ENCODE results near the gene PCYT1A. TPM values are rescaled to one million over a fixed set of nuclear protein-coding genes. Genes with fewer than 3 reads are reported as not detected.
"Not testable (repeated sequence)": the region's sequence is repeated elsewhere in the genome, so short reads cannot be mapped to it uniquely, and the experiment has no call there.

The PCYT1A gene
- total RNA-seq, 2 donors from 2014 or later: 99.7 to 129 TPM

DNA sequence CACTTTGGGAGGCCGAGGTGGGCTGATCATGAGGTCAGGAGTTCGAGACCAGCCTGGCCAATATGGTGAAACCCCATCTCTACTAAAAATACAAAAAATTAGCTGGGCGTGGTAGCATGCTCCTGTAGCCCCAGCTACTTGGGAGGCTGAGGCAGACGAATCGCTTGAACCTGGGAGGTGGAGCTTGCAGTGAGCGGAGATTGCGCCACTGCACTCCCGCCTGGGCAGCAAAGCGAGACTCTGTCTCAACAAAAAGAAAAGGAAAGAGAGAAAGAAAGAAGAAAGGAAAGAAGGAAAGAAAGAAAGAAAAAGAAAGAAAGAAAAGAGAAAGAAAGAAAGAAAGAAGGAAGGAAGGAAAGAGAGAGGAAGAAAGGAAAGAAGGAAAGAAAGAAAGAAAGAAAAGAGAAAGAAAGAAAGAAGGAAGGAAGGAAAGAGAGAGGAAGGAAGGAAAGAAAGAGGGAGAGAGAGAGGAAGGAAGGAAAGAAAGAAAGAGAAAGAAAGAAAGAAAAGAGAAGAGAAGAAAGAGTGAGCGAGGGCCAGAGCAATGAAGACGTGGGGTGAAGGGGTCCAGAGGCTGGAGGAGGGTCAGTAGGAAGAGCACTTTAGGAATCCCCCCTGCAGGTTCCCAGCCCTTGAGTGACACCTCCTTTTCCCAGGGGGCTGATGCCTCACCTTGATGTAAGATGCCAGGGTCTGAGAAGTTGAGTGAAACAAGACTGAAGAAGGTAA lies 77.4 kb downstream of the PCYT1A start:
- not testable (repeated sequence) for H3K4me3 Mint-ChIP-seq; ATAC-seq; H3K27ac Mint-ChIP-seq; H3K36me3 Mint-ChIP-seq; H3K27me3 Mint-ChIP-seq; DNase-seq (ENCODE audit: low spot score); H3K9me3 Mint-ChIP-seq
- peaks cover 4 to 13% of the 10 kb centered on the region in 2 donors for H3K4me1 Mint-ChIP-seq (ENCODE audit: low read depth in 2 of 2)

DNA sequence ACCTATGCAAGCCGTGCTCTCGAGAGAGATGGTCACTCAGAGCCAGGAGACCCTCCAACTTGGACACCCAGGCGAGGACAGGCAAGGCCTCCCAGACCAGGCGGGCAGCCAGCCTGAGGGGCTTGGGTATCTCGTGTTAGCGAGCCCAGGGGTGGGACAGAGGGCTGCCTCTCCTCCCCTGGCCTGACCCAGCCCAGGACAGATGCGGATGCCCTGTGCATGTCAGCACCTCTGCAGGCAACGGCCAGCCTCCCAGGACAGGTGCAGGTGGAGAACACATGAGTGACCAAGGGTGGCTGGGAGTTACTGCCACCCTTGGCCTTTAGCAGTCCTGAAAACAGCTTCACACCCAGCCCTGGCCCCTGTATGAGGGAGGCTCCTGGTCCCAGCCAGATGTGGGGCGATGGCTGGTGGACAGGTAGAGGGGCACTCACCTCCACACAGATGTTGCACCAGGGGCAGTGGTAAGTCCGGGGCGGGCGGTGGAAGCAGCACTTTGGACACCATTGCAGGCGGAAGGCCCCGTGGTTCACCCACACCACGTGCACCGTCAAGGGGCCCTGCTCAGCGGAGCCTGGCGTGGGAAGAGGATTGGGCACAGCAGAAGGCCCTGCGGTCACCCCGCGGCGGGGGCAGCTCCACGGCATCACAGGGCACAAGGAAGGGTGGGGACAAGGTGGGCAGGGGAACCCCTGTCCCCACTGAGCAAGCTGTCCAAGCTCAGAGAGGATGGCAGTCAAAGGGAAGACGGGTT lies 78.4 kb downstream of the PCYT1A start:
- DNase-seq (ENCODE audit: low spot score): no peak
- Mint-ChIP-seq H3K27ac (no peak overlapping the region), H3K4me3 (peak overlapping the region; percentile 58), H3K9me3 (no peaks in the 10 kb centered on the region), H3K4me1 (ENCODE audit: low read depth in 2 of 2) (peaks cover 4 to 14% of the 10 kb centered on the region in 2 donors), H3K36me3 (no peaks in the 10 kb centered on the region), H3K27me3 (peaks cover 0 to 7% of the 10 kb centered on the region in 2 donors)
- no peak for ATAC-seq

DNA sequence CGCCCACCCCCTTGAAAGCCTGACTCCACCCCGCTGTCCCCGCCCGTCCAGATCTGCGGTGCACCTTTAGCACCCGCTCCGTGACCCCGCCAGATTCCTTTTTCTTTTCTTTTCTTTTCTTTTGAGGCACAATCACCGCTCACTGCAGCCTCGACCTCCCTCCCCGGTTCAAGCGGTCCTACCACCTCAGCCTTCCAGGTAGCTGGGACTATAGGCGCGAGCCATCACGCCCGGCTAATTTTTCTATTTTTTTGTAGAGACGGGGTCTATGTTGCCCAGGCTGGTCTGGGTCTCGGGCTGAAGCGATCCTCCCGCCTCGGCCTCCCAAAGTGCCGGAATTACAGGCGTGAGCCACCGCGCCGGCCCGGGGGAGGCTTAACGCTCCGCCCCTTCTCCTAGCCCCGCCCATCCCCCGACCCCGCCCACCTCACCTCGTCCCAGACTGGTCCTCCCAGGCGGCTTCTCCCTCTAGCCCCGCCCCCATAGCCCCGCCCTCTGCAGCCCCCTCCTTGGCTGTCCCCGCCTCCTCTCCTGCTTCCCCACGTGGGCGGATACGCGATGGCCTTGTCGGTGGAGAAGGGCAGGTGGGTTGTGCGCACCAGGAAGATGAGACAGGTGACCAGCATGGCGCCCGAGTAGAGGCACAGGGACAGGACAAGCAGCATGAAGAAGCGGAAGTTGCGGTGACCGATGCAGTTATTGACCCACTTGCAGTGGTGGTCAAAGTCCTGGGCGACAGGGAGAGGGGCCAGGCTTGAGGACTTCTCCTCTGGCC lies 79.5 kb downstream of the PCYT1A start:
- Mint-ChIP-seq H3K27me3 (peaks cover 0 to 10% of the 10 kb centered on the region in 2 donors), H3K4me1 (ENCODE audit: low read depth in 2 of 2) (peaks cover 4 to 16% of the 10 kb centered on the region in 2 donors), H3K9me3 (no peaks in the 10 kb centered on the region), H3K36me3 (no peaks in the 10 kb centered on the region), H3K27ac (no peak overlapping the region), H3K4me3 (peak overlapping the region; percentile 81)
- DNase-seq (ENCODE audit: low spot score) (no peak), ATAC-seq (peak; percentile 78 to 85)

DNA sequence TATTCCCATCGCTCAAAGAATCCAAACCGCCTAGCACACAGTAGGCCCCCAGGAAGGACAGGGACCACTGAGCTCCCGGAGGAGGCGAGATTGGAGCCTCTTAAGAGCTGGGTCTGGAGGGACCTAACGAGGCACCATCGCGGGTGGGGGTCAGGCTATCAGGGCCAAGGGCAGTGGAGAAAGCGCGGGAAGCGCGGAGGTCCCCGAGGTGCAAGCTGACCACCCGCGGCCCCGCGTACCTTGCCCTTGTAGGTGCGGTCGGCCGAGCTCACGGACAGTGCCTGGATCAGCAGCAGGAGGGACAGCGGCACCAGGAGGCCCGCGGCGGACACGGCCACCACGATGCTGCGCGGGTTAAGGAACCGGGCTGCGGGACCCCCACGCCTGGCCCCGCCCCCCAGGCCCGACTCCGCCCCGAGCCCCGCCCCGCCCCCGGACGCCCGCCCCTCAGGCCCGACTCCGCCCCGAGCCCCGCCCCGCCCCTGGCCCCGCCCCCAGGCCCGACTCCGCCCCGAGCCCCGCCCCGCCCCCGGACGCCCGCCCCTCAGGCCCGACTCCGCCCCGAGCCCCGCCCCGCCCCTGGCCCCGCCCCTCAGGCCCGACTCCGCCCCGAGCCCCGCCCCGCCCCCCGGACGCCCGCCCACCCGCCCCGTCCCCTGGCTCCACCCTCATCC lies 80.2 kb downstream of the PCYT1A start:
- Mint-ChIP-seq H3K36me3 (no peaks in the 10 kb centered on the region), H3K27me3 (peaks cover 0 to 14% of the 10 kb centered on the region in 2 donors), H3K9me3 (no peaks in the 10 kb centered on the region), H3K4me1 (ENCODE audit: low read depth in 2 of 2) (peaks cover 4 to 20% of the 10 kb centered on the region in 2 donors), H3K27ac (no peak overlapping the region), H3K4me3 (peak overlapping the region; percentile 81)
- ATAC-seq (peak; percentile 59 to 63), DNase-seq (ENCODE audit: low spot score) (no peak)

DNA sequence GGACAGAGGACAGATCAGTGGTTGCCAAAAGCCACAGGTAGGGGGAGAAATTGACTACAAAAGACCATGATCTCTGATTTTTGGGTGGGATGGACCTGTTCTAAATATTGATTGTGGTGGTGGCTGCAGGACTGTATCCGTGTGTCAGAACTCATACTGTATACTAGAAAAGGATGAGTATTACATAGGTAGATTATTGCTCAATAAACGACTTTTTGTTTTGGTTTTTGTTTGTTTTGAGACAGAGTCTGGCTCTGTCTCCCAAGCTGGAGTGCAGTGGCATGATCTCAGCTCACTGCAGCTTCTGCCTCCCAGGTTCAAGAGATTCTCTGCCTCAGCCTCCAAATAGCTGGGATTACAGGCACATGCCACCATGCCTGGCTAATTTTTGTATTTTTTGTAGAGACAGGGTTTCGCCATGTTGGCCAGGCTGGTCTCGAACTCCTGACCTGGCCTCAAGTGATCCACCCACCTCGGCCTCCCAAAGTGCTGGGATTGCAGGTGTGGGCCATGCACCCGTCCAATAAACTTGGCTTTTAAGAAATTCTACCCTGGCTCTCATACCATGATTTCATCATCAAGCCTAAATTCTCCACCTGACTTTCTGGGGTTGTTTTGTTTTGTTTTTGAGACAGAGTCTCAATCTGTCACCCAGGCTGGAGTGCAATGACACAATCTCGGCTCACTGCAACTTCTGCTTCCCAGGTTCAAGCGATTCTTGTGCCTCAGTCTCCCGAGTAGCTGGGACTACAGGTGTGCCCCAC lies 81.9 kb downstream of the PCYT1A start:
- H3K27ac Mint-ChIP-seq; H3K9me3 Mint-ChIP-seq; DNase-seq (ENCODE audit: low spot score); H3K4me3 Mint-ChIP-seq; H3K36me3 Mint-ChIP-seq; ATAC-seq: not testable (repeated sequence)
- Mint-ChIP-seq H3K4me1 (ENCODE audit: low read depth in 2 of 2) (peaks cover 4 to 20% of the 10 kb centered on the region in 2 donors), H3K27me3 (peaks cover 0 to 14% of the 10 kb centered on the region in 2 donors)

DNA sequence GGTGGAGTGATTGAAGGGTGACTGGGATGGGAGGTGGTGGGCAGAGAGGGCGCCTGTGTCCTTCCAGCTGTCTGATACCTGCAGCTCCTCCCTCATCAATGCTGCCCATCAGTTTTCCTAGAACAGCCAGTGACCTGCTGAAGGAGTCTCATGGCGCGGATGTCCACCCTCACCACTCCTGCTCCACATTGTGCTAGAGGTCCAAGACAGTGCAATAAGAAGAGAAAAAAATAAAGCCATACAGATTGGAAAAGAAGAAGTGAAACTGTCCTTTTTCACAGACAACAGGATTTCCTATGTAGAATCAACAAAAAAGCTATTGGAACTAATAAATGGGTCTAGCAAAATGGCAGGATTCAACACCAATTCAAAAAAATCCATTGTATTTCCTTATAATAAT lies 83.7 kb downstream of the PCYT1A start:
- DNase-seq (ENCODE audit: low spot score) (no peak), ATAC-seq (no peak)
- Mint-ChIP-seq H3K27ac (no peak overlapping the region), H3K4me3 (no peak overlapping the region), H3K9me3 (no peaks in the 10 kb centered on the region), H3K36me3 (no peaks in the 10 kb centered on the region), H3K4me1 (ENCODE audit: low read depth in 2 of 2) (peaks cover 4 to 20% of the 10 kb centered on the region in 2 donors), H3K27me3 (peaks cover 0 to 14% of the 10 kb centered on the region in 2 donors)

DNA sequence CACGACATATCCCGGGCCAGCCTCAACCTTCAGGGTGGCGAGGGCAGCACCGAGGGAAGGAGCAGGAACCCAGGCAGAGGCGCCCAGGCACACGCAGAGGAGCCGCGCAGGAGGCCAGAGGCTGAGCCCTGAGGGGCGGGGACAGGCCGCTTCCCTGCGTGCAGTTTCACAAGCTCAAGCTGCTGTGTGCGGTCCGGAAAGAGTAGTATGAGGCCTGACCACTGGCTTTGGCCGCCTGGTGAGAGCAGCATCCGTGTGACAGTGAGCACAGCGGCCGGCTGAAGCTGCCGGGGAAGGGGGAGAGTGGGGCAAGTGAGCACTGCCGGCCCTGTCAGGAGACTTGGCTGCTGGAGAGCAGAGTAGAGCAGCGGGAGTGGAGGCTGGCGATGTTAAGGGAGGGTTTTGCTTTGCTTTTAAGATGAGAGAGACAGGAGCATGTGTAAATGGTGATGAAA lies 85.0 kb downstream of the PCYT1A start:
- H3K4me3 Mint-ChIP-seq: no peak overlapping the region
- no peaks in the 10 kb centered on the region for H3K9me3 Mint-ChIP-seq
- no peaks in the 10 kb centered on the region for H3K36me3 Mint-ChIP-seq
- DNase-seq (ENCODE audit: low spot score): no peak
- H3K4me1 Mint-ChIP-seq (ENCODE audit: low read depth in 2 of 2): peaks cover 4 to 14% of the 10 kb centered on the region in 2 donors
- ATAC-seq: peak in 1 of 2 donors; percentile 76
- H3K27me3 Mint-ChIP-seq: peaks cover 0 to 14% of the 10 kb centered on the region in 2 donors
- peak overlapping the region in 1 of 2 donors; percentile 68 for H3K27ac Mint-ChIP-seq

DNA sequence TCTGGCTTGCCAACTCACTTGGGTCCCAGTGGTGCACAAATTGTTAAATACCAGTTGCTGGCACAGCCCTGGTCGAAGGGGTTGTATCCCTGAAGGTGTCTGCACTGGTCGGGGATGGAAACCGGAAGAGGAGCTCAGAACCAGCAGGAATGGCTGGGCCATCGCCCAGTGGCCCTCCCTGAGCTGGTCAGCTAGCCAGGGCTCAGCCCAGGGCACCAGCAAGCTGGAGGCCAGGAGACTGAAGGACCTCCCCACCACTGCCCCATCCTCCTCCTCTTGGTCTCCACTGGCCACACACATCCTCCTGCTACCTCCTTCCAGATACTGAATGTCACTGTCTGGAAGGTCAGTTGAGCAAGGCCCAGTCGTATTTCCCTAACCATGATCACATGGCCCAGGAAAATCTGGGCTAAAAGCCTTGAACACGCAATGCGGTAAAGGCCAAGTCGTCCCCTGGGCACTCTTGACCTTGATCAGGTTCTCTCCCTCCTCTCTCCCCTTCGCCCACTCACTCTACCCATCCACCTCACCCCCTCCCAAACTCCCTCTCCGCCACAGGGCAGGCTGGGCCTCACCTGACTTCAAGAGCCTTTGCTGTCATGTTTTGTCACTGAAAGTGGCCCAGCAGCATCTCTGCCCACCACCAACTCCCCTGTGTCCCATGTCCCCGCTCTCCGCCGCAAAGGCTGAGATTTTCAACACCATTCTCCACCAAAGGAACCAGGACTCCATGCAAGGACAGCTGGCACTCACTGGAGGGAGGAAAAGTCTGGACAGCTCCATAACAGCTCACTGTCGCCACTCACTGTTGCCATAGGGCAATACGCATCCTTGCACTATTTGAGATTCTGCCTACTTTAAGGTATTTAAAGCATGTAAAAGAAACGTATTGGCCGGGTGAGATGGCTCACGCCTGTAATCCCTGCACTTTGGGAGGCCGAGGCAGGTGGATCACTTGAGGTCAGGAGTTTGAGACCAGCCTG lies 88.5 kb downstream of the PCYT1A start:
- Mint-ChIP-seq H3K36me3 (no peaks in the 10 kb centered on the region), H3K27ac (no peak overlapping the region), H3K9me3 (no peaks in the 10 kb centered on the region), H3K4me3 (no peak overlapping the region), H3K27me3 (peaks cover 0 to 6% of the 10 kb centered on the region in 2 donors), H3K4me1 (ENCODE audit: low read depth in 2 of 2) (peaks cover 0 to 6% of the 10 kb centered on the region in 2 donors)
- DNase-seq (ENCODE audit: low spot score) (no peak), ATAC-seq (no peak)

DNA sequence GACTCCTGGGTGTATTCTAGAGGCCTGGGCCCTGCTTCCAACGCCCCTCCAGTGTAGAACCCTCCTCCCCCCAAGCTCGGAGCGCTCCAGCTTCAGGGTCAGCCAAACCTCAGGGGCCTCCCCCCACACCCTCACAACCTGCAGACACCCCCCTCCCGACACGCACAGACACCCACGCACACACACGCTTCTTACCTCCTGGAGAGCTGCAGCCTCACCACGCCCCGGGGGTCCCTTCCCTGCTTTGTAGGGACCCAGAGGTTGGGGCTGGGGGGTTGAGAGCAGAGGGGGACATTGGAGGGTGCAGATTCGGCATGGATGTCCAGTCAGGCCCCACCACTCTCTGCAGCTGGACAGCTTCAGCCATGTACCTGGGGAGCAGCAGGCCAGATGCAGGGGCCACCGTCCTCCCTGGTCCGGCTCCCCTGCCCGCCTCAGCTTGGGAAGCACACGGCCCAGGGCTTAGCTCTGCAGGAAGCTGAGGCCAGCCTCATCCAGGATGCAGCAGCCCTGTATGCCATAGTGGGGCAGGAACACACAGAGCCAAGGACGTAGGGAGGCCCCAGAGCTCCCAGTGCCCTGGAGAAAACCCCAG lies 89.3 kb downstream of the PCYT1A start:
- Mint-ChIP-seq H3K27ac (no peak overlapping the region), H3K27me3 (peaks cover 0 to 4% of the 10 kb centered on the region in 2 donors), H3K36me3 (no peaks in the 10 kb centered on the region), H3K4me3 (no peak overlapping the region), H3K4me1 (ENCODE audit: low read depth in 2 of 2) (peaks cover 0 to 4% of the 10 kb centered on the region in 2 donors), H3K9me3 (no peaks in the 10 kb centered on the region)
- DNase-seq (ENCODE audit: low spot score) (no peak), ATAC-seq (no peak)

DNA sequence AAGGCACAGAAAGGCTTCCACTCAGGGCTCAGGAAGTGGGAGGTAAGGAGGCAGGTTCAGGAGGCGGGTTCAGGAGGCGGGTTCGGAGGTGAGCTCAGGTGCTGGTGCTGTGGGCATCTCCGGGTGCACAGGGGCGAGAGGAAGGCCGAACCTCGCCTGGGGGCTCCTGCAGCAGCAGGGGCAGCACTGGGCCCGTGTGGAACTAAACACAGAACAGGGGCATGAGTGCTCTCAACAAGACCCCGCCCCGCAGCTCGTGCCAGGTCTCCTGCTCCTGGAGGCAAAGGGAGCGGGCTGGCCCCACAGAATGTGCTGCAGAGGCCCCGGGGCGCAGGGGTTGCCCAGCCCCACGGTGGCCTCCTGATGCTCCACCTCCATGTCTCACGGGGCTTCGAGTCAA lies 90.0 kb downstream of the PCYT1A start:
- no peak for ATAC-seq
- Mint-ChIP-seq H3K9me3 (no peaks in the 10 kb centered on the region), H3K36me3 (no peaks in the 10 kb centered on the region), H3K4me3 (no peak overlapping the region), H3K4me1 (ENCODE audit: low read depth in 2 of 2) (peaks cover 2 to 6% of the 10 kb centered on the region in 2 donors), H3K27ac (no peak overlapping the region), H3K27me3 (peaks cover 0 to under 1% of the 10 kb centered on the region in 2 donors)
- no peak for DNase-seq (ENCODE audit: low spot score)

DNA sequence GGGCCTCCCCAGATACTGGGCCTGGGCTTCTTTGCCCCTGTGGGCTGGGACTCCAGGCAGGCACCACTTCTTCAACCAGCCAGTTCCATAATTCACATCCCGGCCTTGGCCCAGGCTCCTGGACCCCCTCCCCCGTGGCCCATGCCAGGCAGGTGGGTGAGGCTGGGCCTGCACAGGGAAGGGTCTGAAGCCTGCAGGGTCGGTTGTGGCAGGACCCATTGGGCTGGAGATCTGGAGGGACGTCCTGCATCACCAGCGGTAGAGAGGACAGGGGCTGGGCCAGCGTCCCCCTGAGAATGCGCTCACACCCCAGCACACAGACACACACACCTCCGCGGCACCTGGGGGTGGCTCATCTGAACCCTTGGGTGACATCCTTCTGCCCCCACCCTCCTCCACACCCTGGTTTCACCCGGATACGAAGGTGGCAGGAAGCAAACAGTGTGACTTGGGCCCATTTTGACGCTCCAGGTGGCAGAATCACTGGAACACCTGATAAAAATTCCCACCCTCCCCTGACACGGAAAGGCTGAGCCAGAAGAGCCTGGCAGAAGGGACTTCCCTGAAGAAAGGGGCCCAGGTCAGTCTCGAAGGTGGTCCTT lies 91.8 kb downstream of the PCYT1A start:
- H3K9me3 Mint-ChIP-seq: no peaks in the 10 kb centered on the region

More for the DNA sequence above, 91.8 kb downstream of the PCYT1A start:
- Mint-ChIP-seq H3K27me3 (no peaks in the 10 kb centered on the region), H3K27ac (no peak overlapping the region), H3K4me1 (ENCODE audit: low read depth in 2 of 2) (peaks cover 7 to 12% of the 10 kb centered on the region in 2 donors), H3K36me3 (no peaks in the 10 kb centered on the region), H3K4me3 (no peak overlapping the region)
- ATAC-seq (no peak), DNase-seq (ENCODE audit: low spot score) (no peak)
